NCI-H2196 treated with DMSO at 0.1 percent for 48 hours (cell line): ENCODE measurements around the gene ITIH5.
"Not testable (repeated sequence)": the region's sequence is repeated elsewhere in the genome, so short reads cannot be mapped to it uniquely, and the experiment has no call there.

Source experiments
- DNase-seq: peaks from one replicate; lab custom pipeline; 2025; ENCODE audit not compliant: unreplicated experiment; lab: John Stamatoyannopoulos, UW

The ITIH5 gene

GRCh38 chr10:7666253-7667023 is at the start of gene ITIH5:
TSS of gene ITIH5 (minus strand) at chr10:7666966. CDS start at chr10:7666892, 74 bp downstream.
- no peak for DNase-seq

GRCh38 chr10:7715515-7715914 is 48.7 kb upstream of the ITIH5 start:
- DNase-seq: no peak

GRCh38 chr10:7711075-7711474 is 44.3 kb upstream of the ITIH5 start:
- not testable (repeated sequence) for DNase-seq

- no peak for DNase-seq
These were observed 43.7 kb upstream of the ITIH5 start for GRCh38 chr10:7710446-7710845.

- DNase-seq: no peak
These were observed 42.1 kb upstream of the ITIH5 start for GRCh38 chr10:7708832-7709231.

GRCh38 chr10:7707858-7708622 is 41.3 kb upstream of the ITIH5 start:
- DNase-seq: no peak

GRCh38 chr10:7707102-7707501 is 40.3 kb upstream of the ITIH5 start:
- no peak for DNase-seq

GRCh38 chr10:7706534-7707073 is 39.8 kb upstream of the ITIH5 start:
- no peak for DNase-seq

GRCh38 chr10:7705341-7705740 is 38.6 kb upstream of the ITIH5 start:
- DNase-seq: no peak

GRCh38 chr10:7704071-7705016 is 37.6 kb upstream of the ITIH5 start:
- DNase-seq: no peak

- DNase-seq: no peak
These were observed 36.4 kb upstream of the ITIH5 start, which contains the start of gene ITIH2 for GRCh38 chr10:7703140-7703539. TSS of gene ITIH2 (plus strand) at chr10:7703316. CDS start at chr10:7703435, 119 bp downstream.

GRCh38 chr10:7702288-7702812 is 35.6 kb upstream of the ITIH5 start:
- DNase-seq: no peak

GRCh38 chr10:7701158-7701742 is 34.5 kb upstream of the ITIH5 start:
- no peak for DNase-seq

GRCh38 chr10:7700577-7701125 is 33.9 kb upstream of the ITIH5 start:
- DNase-seq: no peak

- DNase-seq: no peak
These were observed 30.7 kb upstream of the ITIH5 start for GRCh38 chr10:7697426-7697825.

- DNase-seq: no peak
These were observed 29.8 kb upstream of the ITIH5 start for GRCh38 chr10:7696545-7696944.

GRCh38 chr10:7693194-7693593 is 26.4 kb upstream of the ITIH5 start:
- not testable (repeated sequence) for DNase-seq

GRCh38 chr10:7692368-7692767 is 25.6 kb upstream of the ITIH5 start:
- not testable (repeated sequence) for DNase-seq

GRCh38 chr10:7690885-7691597 is 24.3 kb upstream of the ITIH5 start:
- not testable (repeated sequence) for DNase-seq
